ENCODE data around the gene LRRC2.

The LRRC2 gene

GRCh38 chr3:46469680-46470357 is 96.3 kb downstream of the LRRC2 start:
- TF ChIP-seq POLR2A (IDR thresholded peaks at IDR 0.05; ENCODE audit: low read length) (no peak), GATA1 (IDR thresholded peaks at IDR 0.05; ENCODE audit: low read depth, low read length) (no peak)
- no peak for DNase-seq

- no peak for DNase-seq
- TF ChIP-seq POLR2A (IDR thresholded peaks at IDR 0.05; ENCODE audit: low read length) (no peak), GATA1 (IDR thresholded peaks at IDR 0.05; ENCODE audit: low read depth, low read length) (no peak)
Observed at GRCh38 chr3:46468753-46469600, 97.1 kb downstream of the LRRC2 start.

- TF ChIP-seq POLR2A (IDR thresholded peaks at IDR 0.05; ENCODE audit: low read length) (no peak), GATA1 (IDR thresholded peaks at IDR 0.05; ENCODE audit: low read depth, low read length) (no peak)
- DNase-seq = no peak
Observed at GRCh38 chr3:46467562-46467961, 98.5 kb downstream of the LRRC2 start.

- DNase-seq = no peak
- TF ChIP-seq GATA1 (IDR thresholded peaks at IDR 0.05; ENCODE audit: low read depth, low read length) (no peak), POLR2A (IDR thresholded peaks at IDR 0.05; ENCODE audit: low read length) (no peak)
Observed at GRCh38 chr3:46466871-46467403, 99.2 kb downstream of the LRRC2 start.

GRCh38 chr3:46466273-46466672 is 99.8 kb downstream of the LRRC2 start:
- no peak for TF ChIP-seq POLR2A (IDR thresholded peaks at IDR 0.05; ENCODE audit: low read length)
- TF ChIP-seq GATA1 (IDR thresholded peaks at IDR 0.05; ENCODE audit: low read depth, low read length) = no peak

More at GRCh38 chr3:46466273-46466672, 99.8 kb downstream of the LRRC2 start:
- no peak for DNase-seq

Data from erythroblast (primary cell).